Measurements from ENCODE around the gene IQGAP3.

DNA sequence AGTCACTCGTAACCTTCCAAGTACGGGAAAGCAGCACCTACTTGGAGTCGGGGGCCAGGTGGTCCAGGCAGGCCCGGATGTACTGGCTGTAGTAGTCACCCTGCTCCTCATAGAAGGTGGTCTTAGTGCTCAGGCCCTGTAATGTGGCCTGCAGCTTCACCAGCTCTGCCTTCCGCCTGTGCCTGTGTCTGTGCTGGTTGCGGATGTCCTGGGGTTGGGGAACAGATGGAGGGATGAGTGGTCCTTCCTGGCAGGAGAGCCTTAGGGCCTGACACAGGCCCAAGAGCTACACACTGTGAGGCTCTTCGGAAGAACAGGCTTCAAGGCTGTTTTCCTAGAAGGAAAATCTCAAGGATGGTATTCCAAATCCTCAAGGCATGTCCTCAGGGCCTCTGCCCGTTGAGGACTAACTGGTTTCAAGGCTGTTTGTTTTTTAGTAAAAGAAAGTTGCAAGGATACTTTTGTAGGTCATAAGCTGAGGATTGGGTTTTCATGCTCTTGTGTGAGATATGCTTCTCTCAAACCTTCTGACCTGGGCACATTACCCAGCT, 43.4 kb downstream of the IQGAP3 start:
- TF ChIP-seq, protein P1, sequence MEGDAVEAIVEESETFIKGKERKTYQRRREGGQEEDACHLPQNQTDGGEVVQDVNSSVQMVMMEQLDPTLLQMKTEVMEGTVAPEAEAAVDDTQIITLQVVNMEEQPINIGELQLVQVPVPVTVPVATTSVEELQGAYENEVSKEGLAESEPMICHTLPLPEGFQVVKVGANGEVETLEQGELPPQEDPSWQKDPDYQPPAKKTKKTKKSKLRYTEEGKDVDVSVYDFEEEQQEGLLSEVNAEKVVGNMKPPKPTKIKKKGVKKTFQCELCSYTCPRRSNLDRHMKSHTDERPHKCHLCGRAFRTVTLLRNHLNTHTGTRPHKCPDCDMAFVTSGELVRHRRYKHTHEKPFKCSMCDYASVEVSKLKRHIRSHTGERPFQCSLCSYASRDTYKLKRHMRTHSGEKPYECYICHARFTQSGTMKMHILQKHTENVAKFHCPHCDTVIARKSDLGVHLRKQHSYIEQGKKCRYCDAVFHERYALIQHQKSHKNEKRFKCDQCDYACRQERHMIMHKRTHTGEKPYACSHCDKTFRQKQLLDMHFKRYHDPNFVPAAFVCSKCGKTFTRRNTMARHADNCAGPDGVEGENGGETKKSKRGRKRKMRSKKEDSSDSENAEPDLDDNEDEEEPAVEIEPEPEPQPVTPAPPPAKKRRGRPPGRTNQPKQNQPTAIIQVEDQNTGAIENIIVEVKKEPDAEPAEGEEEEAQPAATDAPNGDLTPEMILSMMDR (IDR thresholded peaks at IDR 0.05) = no peak
- no peak for TF ChIP-seq ZFX (IDR thresholded peaks at IDR 0.05; ENCODE audit: borderline replicate concordance)

Data from 22Rv1 (cell line).